ENCODE data around the gene ARRDC5.

GRCh38 chr19:4896372-4896771, 6.3 kb downstream of the ARRDC5 start:
- TF ChIP-seq CTCF (IDR thresholded peaks at IDR 0.05 in 8 of 11, conservative IDR thresholded peaks at IDR 0.05 in 3 of 11): no peak
- no peak for TF ChIP-seq POLR2A (IDR thresholded peaks at IDR 0.05)
- TF ChIP-seq POLR2AphosphoS5 (IDR thresholded peaks at IDR 0.05): peak in 1 of 3 donors; percentile 18
